Measurements from ENCODE around the gene NDUFB7.

NDUFB7 gene

DNA sequence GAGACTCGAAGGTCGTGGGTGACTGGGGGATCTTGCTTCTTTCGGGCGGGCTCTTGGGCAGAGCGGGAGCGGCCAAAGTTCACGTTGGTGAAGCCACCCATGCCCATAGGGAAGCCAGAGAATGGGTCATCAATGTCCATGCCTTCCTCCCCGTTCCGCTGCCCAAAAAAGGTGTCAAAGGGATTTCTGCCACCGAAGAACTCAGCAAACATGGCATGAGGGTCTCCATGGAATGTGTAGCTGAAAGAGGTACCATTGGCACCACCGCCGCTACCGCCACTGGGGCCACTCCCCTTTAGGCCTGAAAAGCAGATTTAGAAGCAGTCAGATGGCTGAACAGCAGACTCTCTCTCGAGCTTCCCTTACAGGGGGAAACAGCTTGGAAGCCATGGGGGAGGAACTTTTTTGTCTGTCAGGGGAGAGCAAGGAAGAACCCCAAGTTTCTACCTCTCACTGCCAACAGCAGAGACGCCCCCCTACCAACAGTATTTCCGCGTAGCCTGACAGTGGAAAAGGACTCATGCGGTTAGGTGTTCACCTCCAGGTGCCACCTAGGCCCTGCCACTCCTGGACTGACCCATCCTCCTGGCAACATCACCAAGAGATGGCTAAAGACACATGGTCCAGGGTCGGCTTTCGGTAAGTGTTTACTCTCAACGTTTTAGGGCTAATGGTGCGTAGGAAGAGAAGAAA, 55.0 kb downstream of the NDUFB7 start:
- peak in 1 of 2 experiments; percentile 39 for DNase-seq (ENCODE audit: low spot score in 2 of 2)
- peak overlapping the region; percentile 98 for H3K4me3 ChIP-seq
- peaks cover 10% of the 10 kb centered on the region for H3K4me1 ChIP-seq
- no peaks in the 10 kb centered on the region for H3K9me3 ChIP-seq
- in situ Hi-C loops (cut with MboI; ENCODE audit: low sequenced_read_pairs) = no loop called here
- H3K36me3 ChIP-seq (replicated peaks) = peaks cover 32% of the 10 kb centered on the region
- no peaks in the 10 kb centered on the region for H3K27me3 ChIP-seq (ENCODE audit: low read depth)
